K562 (cell line): ENCODE data around the gene GGTLC1. TPM values are rescaled to one million over a fixed set of nuclear protein-coding genes. Genes with fewer than 3 reads are reported as not detected.

Experiments used
- ATAC-seq: fragments of 200-7000 bp; cut with Tn5 transposase; 3 replicates; pipeline ENCODE4 v1.9.1; 2020; ENCODE audit warnings: moderate library complexity
- BruUV-seq: library from RNA; stranded (reverse); fragments of 400-500 nt; replicated peaks from 2 replicates; lab custom pipeline; 2021; lab: Mats Ljungman, UMichigan
- CTCF ChIA-PET: fragments of 300-600 bp; formaldehyde crosslinking; extraction: SDS; loops from one replicate; lab custom pipeline; 2021; ENCODE audit warnings: low intra/inter-chr PET ratio; lab: Yijun Ruan, JAX
- POLR2A ChIA-PET: fragments of 300-600, 350-650 bp; sonication (Branson Sonifier 250); formaldehyde crosslinking; extraction: SDS; loops from one replicate; lab custom pipeline; 2021; ENCODE audit warnings: antibody characterized with exemption, inconsistent platforms; lab: Yijun Ruan, JAX
- DNase-seq, 4 experiments: peaks; one replicate each; pipeline versions ENCODE4 v3.0.0 to v3.0.0-alpha.2; 2011 to 2018; ENCODE audit warnings: low spot score in 3 of 4, mixed read lengths in 3 of 4; ENCODE audit errors: extremely low read depth in 1 of 4
- FAIRE-seq: peaks from 2 replicates; lab custom pipeline; 2011; peaks lifted over from hg19 to GRCh38; lab: Jason Lieb, UNC
- H2AFZ ChIP-seq: 2 replicates; pipeline ENCODE4 v1.6.0; 2011; ENCODE audit warnings: low read depth, low read length, control low read depth, inconsistent platforms
- H3K27ac ChIP-seq: fragments of 200-600 bp; 3 replicates; pipeline ENCODE4 v1.8.0; 2011; ENCODE audit warnings: low read depth, mild to moderate bottlenecking, control low read depth, inconsistent platforms, low read length, moderate library complexity, mixed read lengths; ENCODE audit errors: extremely low read depth
- H3K27me3 ChIP-seq, 2 experiments: fragments of 300-600 bp in 1 of 2; 2 replicates in 1 of 2; 3 replicates in 1 of 2; pipeline versions ENCODE4 v1.6.0 to v1.8.0; 2011; ENCODE audit warnings: inconsistent platforms in 2 of 2, low read length in 2 of 2, mild to moderate bottlenecking in 1 of 2, mixed read lengths in 1 of 2, moderate library complexity in 1 of 2; ENCODE audit not compliant: control insufficient read depth in 2 of 2, insufficient read depth in 2 of 2
- H3K36me3 ChIP-seq: fragments of 300-600 bp; 3 replicates; pipeline ENCODE4 v1.8.0; 2011; ENCODE audit warnings: mild to moderate bottlenecking, low read length, inconsistent platforms; ENCODE audit not compliant: control insufficient read depth, insufficient read depth
- H3K4me1 ChIP-seq, 2 experiments: fragments of 200-600 bp in 1 of 2; replicated peaks in 1 of 2; 2 replicates in 1 of 2; 3 replicates in 1 of 2; pipeline versions ENCODE4 v1.5.1 to v1.8.0; 2011; ENCODE audit warnings: inconsistent platforms in 2 of 2, low read length in 2 of 2, mild to moderate bottlenecking in 1 of 2, mixed read lengths in 1 of 2, moderate library complexity in 1 of 2; ENCODE audit not compliant: control insufficient read depth in 2 of 2, insufficient read depth in 2 of 2
- H3K4me2 ChIP-seq: 2 replicates; pipeline ENCODE4 v1.6.1; 2011; ENCODE audit warnings: low read length, control low read depth, inconsistent platforms, mixed read lengths; ENCODE audit not compliant: insufficient read depth
- H3K4me3 ChIP-seq: fragments of 200-600 bp; sonication (generic), shearing (Covaris generic); 2 replicates; pipeline ENCODE4 v1.5.1; 2016; ENCODE audit warnings: control low read depth, inconsistent platforms
- H3K79me2 ChIP-seq: fragments of 200-600 bp; 3 replicates; pipeline ENCODE4 v1.8.0; 2011; ENCODE audit warnings: low read length, inconsistent platforms; ENCODE audit not compliant: control insufficient read depth, insufficient read depth
- H3K9ac ChIP-seq, 2 experiments: 2 replicates each; pipeline versions ENCODE4 v1.6.0 to v1.6.1; 2011; ENCODE audit warnings: low read depth in 2 of 2, low read length in 2 of 2, control low read depth in 1 of 2, inconsistent platforms in 1 of 2, mild to moderate bottlenecking in 1 of 2, mixed read lengths in 1 of 2; ENCODE audit not compliant: insufficient read depth in 1 of 2
- H3K9me1 ChIP-seq: one replicate; pipeline ENCODE4 v1.6.0; 2011; ENCODE audit warnings: inconsistent platforms, mild to moderate bottlenecking, low read length, moderate library complexity; ENCODE audit not compliant: control insufficient read depth, insufficient read depth
- H3K9me3 ChIP-seq: replicated peaks from 2 replicates; pipeline ENCODE4 v1.5.1; 2011; ENCODE audit warnings: low read depth, low read length, inconsistent platforms; ENCODE audit not compliant: control insufficient read depth, insufficient read depth
- H4K20me1 ChIP-seq: replicated peaks from 2 replicates; pipeline ENCODE4 v1.6.1; 2011; ENCODE audit warnings: low read length, inconsistent platforms, mixed read lengths; ENCODE audit not compliant: control insufficient read depth, insufficient read depth
- CBX2 ChIP-seq: fragments of 200-600 bp; sonication (generic); IDR thresholded peaks from one replicate; pipeline ENCODE4 v1.6.1; 2012; ENCODE audit warnings: mild to moderate bottlenecking, low read length, inconsistent platforms; ENCODE audit not compliant: insufficient read depth, poor library complexity, severe bottlenecking
- E2F3 ChIP-seq: fragments of 250-450 bp; sonication (Bioruptor Pico); IDR thresholded peaks from 2 replicates; pipeline ENCODE4 v1.4.0; 2020; ENCODE audit warnings: mild to moderate bottlenecking
- FOSL1 ChIP-seq: fragments of 200-800 bp; sonication (Bioruptor generic); conservative IDR thresholded peaks from 2 replicates; pipeline ENCODE4 v1.6.1; 2016; ENCODE audit warnings: missing genetic modification characterization, missing compliant biosample characterization
- FOXA3 ChIP-seq, 2 experiments: fragments of 450-650 bp in 1 of 2; sonication (generic) in 1 of 2; formaldehyde crosslinking; IDR thresholded peaks in 1 of 2; conservative IDR thresholded peaks in 1 of 2; 2 replicates each; pipeline versions ENCODE4 v1.4.0 to v1.8.0; 2020 to 2022; ENCODE audit warnings: mild to moderate bottlenecking in 2 of 2, missing genetic modification reagents in 1 of 2
- GATA2 ChIP-seq: sonication (generic); formaldehyde crosslinking; IDR thresholded peaks from 2 replicates; pipeline ENCODE4 v1.4.0; 2020; ENCODE audit warnings: mild to moderate bottlenecking, missing genetic modification reagents
- HLTF ChIP-seq: fragments of 450-650 bp; IDR thresholded peaks from 2 replicates; pipeline ENCODE4 v1.6.1; 2016
- HMGN3 ChIP-seq: IDR thresholded peaks from 2 replicates; pipeline ENCODE4 v1.6.1; 2011; ENCODE audit warnings: borderline replicate concordance, low read depth, mild to moderate bottlenecking, mixed read lengths, low read length; ENCODE audit not compliant: insufficient read length; ENCODE audit errors: extremely low read depth
- NFYB ChIP-seq: IDR thresholded peaks from 2 replicates; pipeline ENCODE4 v1.6.1; 2011; ENCODE audit warnings: mild to moderate bottlenecking, moderate library complexity; ENCODE audit not compliant: insufficient read length; ENCODE audit errors: extremely low read depth
- NR1H2 ChIP-seq: sonication (generic); formaldehyde crosslinking; IDR thresholded peaks from 2 replicates; pipeline ENCODE4 v1.4.0; 2020; ENCODE audit warnings: mild to moderate bottlenecking, missing genetic modification reagents
- NR3C1 ChIP-seq: sonication (generic); formaldehyde crosslinking; IDR thresholded peaks from 2 replicates; pipeline ENCODE4 v1.8.1; 2022; ENCODE audit warnings: missing genetic modification reagents
- RUNX1 ChIP-seq: sonication (generic); IDR thresholded peaks from 2 replicates; pipeline ENCODE4 v1.6.1; 2016; ENCODE audit warnings: antibody characterized with exemption, low read depth
- TAL1 ChIP-seq: fragments of 450-650 bp; IDR thresholded peaks from 2 replicates; pipeline ENCODE4 v1.6.1; 2016; ENCODE audit warnings: mild to moderate bottlenecking
- XRCC3 ChIP-seq: fragments of 450-650 bp; IDR thresholded peaks from 2 replicates; pipeline ENCODE4 v1.6.1; 2017; ENCODE audit warnings: mild to moderate bottlenecking, moderate library complexity
- ZNF282 ChIP-seq: sonication (generic); formaldehyde crosslinking; IDR thresholded peaks from 2 replicates; pipeline ENCODE4 v1.8.1; 2023; ENCODE audit warnings: missing genetic modification reagents
- ZNF561 ChIP-seq: fragments of 450-650 bp; formaldehyde crosslinking; conservative IDR thresholded peaks from 2 replicates; pipeline ENCODE4 v1.4.0; 2020; ENCODE audit warnings: mild to moderate bottlenecking, moderate library complexity
- ZNF717 ChIP-seq: fragments of 250-450 bp; sonication (Bioruptor Pico); IDR thresholded peaks from 2 replicates; pipeline ENCODE4 v1.5.0; 2021
- ZNF79 ChIP-seq: fragments of 250-450 bp; sonication (Bioruptor Pico); IDR thresholded peaks from 2 replicates; pipeline ENCODE4 v1.4.0; 2020; ENCODE audit warnings: low read depth, mild to moderate bottlenecking, moderate library complexity
- WGBS: fragments of 100-300 bp; shearing (Covaris generic); methylation state at CpG from one replicate; pipeline ENCODE4 v1.1.6; 2016; ENCODE audit warnings: low coverage, mixed read lengths; ENCODE audit not compliant: insufficient coverage; ENCODE audit errors: missing lambda C conversion rate; 5-methylcytosine and 5-hydroxymethylcytosine counted together
- in situ Hi-C: fragments of 300-500 bp; cut with MboI; formaldehyde crosslinking; loops from 4 replicates; pipeline ENCODE4 v1.15.0; 2018; ENCODE audit warnings: inconsistent platforms, mixed read lengths
- intact Hi-C: fragments of 100-400 bp; cut with micrococcal nuclease; formaldehyde crosslinking; loops from 2 replicates; pipeline ENCODE4 v1.14.2; 2022
- polyA plus RNA-seq, 8 experiments: library from polyadenylated mRNA; depleted of rRNA in 4 of 8; stranded (reverse) in 5 of 8; unstranded in 3 of 8; fragments of >200 nt; fragmentation: Nextera tagmentation in 2 of 8; fragmentation: Illumina TruSeq in 1 of 8; extraction: Ambion mirVana in 2 of 8; extraction: Trizol in 1 of 8; gene quantifications; 2 replicates each; pipeline versions ENCODE4 v1.2.1 to v1.2.3, GENCODE V29; 2011 to 2014; ENCODE audit warnings: inconsistent platforms in 1 of 8, missing spikeins in 1 of 8
- total RNA-seq, 7 experiments: library from RNA; depleted of rRNA in 6 of 7; stranded (reverse); fragments of >200 nt in 6 of 7; fragmentation: Illumina TruSeq in 2 of 7; extraction: Trizol in 2 of 7; gene quantifications; 2 replicates each; pipeline versions ENCODE4 v1.2.1 to v1.2.3, GENCODE V29; 2011 to 2021; ENCODE audit warnings: low replicate concordance in 1 of 7
- TF ChIP-seq, protein P1 (sequence below): fragments of 250-450 bp; sonication (Bioruptor Pico); IDR thresholded peaks from 2 replicates; pipeline ENCODE4 v1.5.0; 2020; ENCODE audit warnings: mild to moderate bottlenecking
- TF ChIP-seq, protein P2 (sequence below): fragments of 250-450 bp; sonication (Bioruptor Pico); IDR thresholded peaks from 2 replicates; pipeline ENCODE4 v1.8.0; 2021; ENCODE audit warnings: moderate library complexity, mild to moderate bottlenecking, inconsistent platforms

GGTLC1 gene
- total and polyA plus RNA-seq, 9 of the 15 experiments (the other 6 are each of a cell fraction or from before 2014, with no cell fraction given), result not detected

DNA sequence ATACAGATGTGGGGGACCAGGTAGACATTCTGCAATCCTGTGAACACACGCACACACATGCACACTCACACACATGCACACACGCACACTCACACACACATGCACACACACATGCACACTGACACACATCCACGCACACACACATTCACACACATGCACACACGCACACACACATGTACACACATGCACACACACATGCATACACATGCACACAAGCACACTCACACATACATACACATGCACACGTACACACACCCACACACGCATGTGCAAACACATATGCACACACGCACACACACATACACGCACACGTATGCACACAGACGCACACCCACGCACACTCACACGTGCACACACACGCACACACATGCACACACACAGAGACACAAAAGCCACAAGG lies 14.3 kb upstream of the GGTLC1 start:
- no TSS peak for BruUV-seq
- H3K27ac ChIP-seq, result no peak overlapping the region
- no peaks in the 10 kb centered on the region for H3K36me3 ChIP-seq
- no peaks in the 10 kb centered on the region for H4K20me1 ChIP-seq
- CTCF ChIA-PET, result no interaction called here
- no peak for ATAC-seq
- WGBS, result under 1% methylated on average over 12 of the region's 13 CpGs
- no peaks in the 10 kb centered on the region for H3K4me1 ChIP-seq
- no peak overlapping the region for H3K4me3 ChIP-seq
- TF ChIP-seq HLTF (no peak), TAL1 (no peak), RUNX1 (no peak), XRCC3 (no peak), NR3C1 (CRISPR knock-in tag) (no peak), E2F3 (CRISPR knock-in tag) (no peak), NFYB (no peak), NR1H2 (CRISPR knock-in tag) (no peak), FOSL1 (no peak), FOXA3 (CRISPR knock-in tag; conservative IDR thresholded peaks at IDR 0.05 in 1 of 2, IDR thresholded peaks at IDR 0.05 in 1 of 2) (no peak), ZNF717 (CRISPR knock-in tag) (no peak), CBX2 (no peak), HMGN3 (no peak), ZNF561 (no peak), ZNF282 (CRISPR knock-in tag) (no peak), GATA2 (CRISPR knock-in tag) (no peak), ZNF79 (CRISPR knock-in tag) (no peak)
- TF ChIP-seq, protein P1, sequence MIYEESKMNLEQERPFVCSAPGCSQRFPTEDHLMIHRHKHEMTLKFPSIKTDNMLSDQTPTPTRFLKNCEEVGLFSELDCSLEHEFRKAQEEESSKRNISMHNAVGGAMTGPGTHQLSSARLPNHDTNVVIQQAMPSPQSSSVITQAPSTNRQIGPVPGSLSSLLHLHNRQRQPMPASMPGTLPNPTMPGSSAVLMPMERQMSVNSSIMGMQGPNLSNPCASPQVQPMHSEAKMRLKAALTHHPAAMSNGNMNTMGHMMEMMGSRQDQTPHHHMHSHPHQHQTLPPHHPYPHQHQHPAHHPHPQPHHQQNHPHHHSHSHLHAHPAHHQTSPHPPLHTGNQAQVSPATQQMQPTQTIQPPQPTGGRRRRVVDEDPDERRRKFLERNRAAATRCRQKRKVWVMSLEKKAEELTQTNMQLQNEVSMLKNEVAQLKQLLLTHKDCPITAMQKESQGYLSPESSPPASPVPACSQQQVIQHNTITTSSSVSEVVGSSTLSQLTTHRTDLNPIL (CRISPR knock-in tag), result no peak
- TF ChIP-seq, protein P2, sequence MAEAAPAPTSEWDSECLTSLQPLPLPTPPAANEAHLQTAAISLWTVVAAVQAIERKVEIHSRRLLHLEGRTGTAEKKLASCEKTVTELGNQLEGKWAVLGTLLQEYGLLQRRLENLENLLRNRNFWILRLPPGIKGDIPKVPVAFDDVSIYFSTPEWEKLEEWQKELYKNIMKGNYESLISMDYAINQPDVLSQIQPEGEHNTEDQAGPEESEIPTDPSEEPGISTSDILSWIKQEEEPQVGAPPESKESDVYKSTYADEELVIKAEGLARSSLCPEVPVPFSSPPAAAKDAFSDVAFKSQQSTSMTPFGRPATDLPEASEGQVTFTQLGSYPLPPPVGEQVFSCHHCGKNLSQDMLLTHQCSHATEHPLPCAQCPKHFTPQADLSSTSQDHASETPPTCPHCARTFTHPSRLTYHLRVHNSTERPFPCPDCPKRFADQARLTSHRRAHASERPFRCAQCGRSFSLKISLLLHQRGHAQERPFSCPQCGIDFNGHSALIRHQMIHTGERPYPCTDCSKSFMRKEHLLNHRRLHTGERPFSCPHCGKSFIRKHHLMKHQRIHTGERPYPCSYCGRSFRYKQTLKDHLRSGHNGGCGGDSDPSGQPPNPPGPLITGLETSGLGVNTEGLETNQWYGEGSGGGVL (CRISPR knock-in tag), result no peak
- in situ Hi-C loops (no loop called here), intact Hi-C loops (no loop called here)
- no peak for DNase-seq
- no peak overlapping the region for H3K4me2 ChIP-seq
- peaks cover 0 to 4% of the 10 kb centered on the region in 2 experiments; a peak in 1 of 5 replicates for H3K27me3 ChIP-seq
- POLR2A ChIA-PET, result interaction anchor here (0.7 kb wide), 1 partner anchor 264 kb away, joined by 3 read pairs; no protein-coding TSS in a partner anchor
- no peaks in the 10 kb centered on the region for H3K9me3 ChIP-seq
- no peak overlapping the region for H3K9ac ChIP-seq
- no peak for FAIRE-seq
- no peak overlapping the region for H2AFZ ChIP-seq
- no peaks in the 10 kb centered on the region for H3K9me1 ChIP-seq
- H3K79me2 ChIP-seq, result no peaks in the 10 kb centered on the region
